Measurements from ENCODE around the gene SETD5. TPM values are rescaled to one million over a fixed set of nuclear protein-coding genes. Genes with fewer than 3 reads are reported as not detected.

The SETD5 gene
- total and polyA plus RNA-seq, 2 of the 8 experiments (the other 6 are each of a cell fraction or from before 2014, with no cell fraction given), result 108 to 234 TPM

DNA sequence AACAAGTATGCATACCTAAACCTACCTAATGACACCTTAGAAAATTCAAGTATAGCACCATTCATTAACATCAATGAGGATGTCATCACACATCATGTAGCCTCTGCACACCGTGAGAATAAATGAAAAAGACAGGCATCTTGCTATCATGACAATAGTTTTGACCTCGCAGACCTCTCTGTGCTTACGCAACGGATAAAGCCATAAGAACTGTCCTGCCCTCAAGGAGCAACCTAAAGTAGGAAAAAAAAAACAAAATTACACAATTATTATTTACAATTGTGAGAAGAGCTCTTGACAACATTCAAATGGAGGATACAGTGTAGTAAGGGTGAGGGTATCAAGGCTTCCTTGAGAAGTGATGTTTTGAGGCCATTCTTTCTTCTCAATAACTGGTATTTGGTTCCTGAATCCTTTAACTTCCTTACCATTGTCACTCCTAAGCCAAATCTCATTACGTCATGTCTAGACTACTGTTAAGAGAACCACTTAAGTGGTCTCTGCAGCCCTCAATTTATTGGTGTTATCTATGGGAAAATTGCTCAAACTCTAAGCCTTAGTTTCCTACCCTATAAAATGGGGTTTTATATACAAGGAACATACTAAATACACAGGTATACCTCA is 7.0 kb upstream of the SETD5 start:
- Histone ChIP-seq H3K56ac (replicated peaks; ENCODE audit: insufficient read length, low read depth, low read length) (no peak overlapping the region), H3K14ac (ENCODE audit: insufficient read length) (no peak overlapping the region), H3K4me1 (replicated peaks in 1 of 4; ENCODE audit: control insufficient read depth in 3 of 4, insufficient read depth in 4 of 4, low read length in 3 of 4) (peaks cover 3 to 8% (median 5%) of the 10 kb centered on the region in 4 experiments; a peak in 6 of 7 replicates), H2BK5ac (ENCODE audit: low read depth, low read length) (no peak overlapping the region), H4K5ac (ENCODE audit: insufficient read length, low read depth, low read length) (no peak overlapping the region), H2BK120ac (replicated peaks; ENCODE audit: low read depth, low read length) (no peak overlapping the region), H2BK15ac (ENCODE audit: low read length) (no peak overlapping the region), H3K27me3 (replicated peaks in 1 of 4; ENCODE audit: control insufficient read depth in 3 of 4, extremely low read depth in 1 of 4, insufficient read depth in 3 of 4, low read length in 3 of 4) (no peaks in the 10 kb centered on the region), H3K9me3 (ENCODE audit: insufficient read depth in 2 of 2, low read depth in 1 of 2, low read length in 1 of 2) (no peaks in the 10 kb centered on the region), H3K9ac (replicated peaks in 1 of 4; ENCODE audit: extremely low read depth in 1 of 4, low read depth in 3 of 4, low read length in 3 of 4) (no peak overlapping the region), H3K23ac (ENCODE audit: insufficient read length) (no peak overlapping the region), H3K18ac (ENCODE audit: extremely low read depth, low read length) (no peak overlapping the region), H4K8ac (ENCODE audit: extremely low read depth, insufficient read depth, low read length) (no peak overlapping the region), H4K91ac (replicated peaks; ENCODE audit: insufficient read length, low read length) (no peak overlapping the region), H2AK5ac (ENCODE audit: low read depth, low read length) (no peak overlapping the region), H3K4me3 (ENCODE audit: extremely low read depth in 1 of 4, insufficient read depth in 2 of 4, low read depth in 3 of 4, low read length in 4 of 4) (no peak overlapping the region), H2AFZ (ENCODE audit: low read length) (no peak overlapping the region), H3K79me2 (ENCODE audit: control insufficient read depth in 1 of 2, insufficient read depth in 2 of 2, low read length in 2 of 2) (peaks cover 35 to 70% of the 10 kb centered on the region in 2 experiments), H3K23me2 (ENCODE audit: low read depth, low read length) (no peaks in the 10 kb centered on the region; the same call in 1 of the 2 replicates), H2BK12ac (ENCODE audit: low read depth, low read length) (no peak overlapping the region), H2BK20ac (ENCODE audit: low read length) (no peak overlapping the region), H4K20me1 (replicated peaks in 1 of 2; ENCODE audit: control insufficient read depth in 1 of 2, insufficient read depth in 2 of 2, low read length in 2 of 2) (peaks cover 9 to 28% of the 10 kb centered on the region in 2 experiments), H3K4me2 (ENCODE audit: insufficient read depth in 1 of 2, low read depth in 2 of 2, low read length in 2 of 2) (no peak overlapping the region), H3K4ac (replicated peaks; ENCODE audit: insufficient read length, low read depth, low read length) (no peak overlapping the region), H3K27ac (ENCODE audit: low read depth, low read length) (no peak overlapping the region), H3K79me1 (ENCODE audit: low read depth, low read length) (no peaks in the 10 kb centered on the region), H3K36me3 (ENCODE audit: control insufficient read depth in 2 of 4, insufficient read depth in 4 of 4, low read length in 3 of 4) (peaks cover 19 to 96% (median 77%) of the 10 kb centered on the region in 4 experiments; a peak in 7 of 8 replicates)
- DNase-seq (ENCODE audit: low read depth in 1 of 2, low spot score in 2 of 2) (no peak), FAIRE-seq (no peak)
- ChIA-PET POLR2A (ENCODE audit: partially characterized antibody) (interaction anchor here (1.0 to 6.4 kb wide), 2 partner anchors 12 to 28 kb away, joined by 3 to 35 read pairs; partner anchors contain the start of gene THUMPD3), CTCF (ENCODE audit: partially characterized antibody) (interaction anchor here (0.5 kb wide), 1 partner anchor 27 kb away, joined by 3 read pairs; no protein-coding TSS in a partner anchor)
- TF ChIP-seq POLR2AphosphoS5 (IDR thresholded peaks at IDR 0.05; ENCODE audit: low read depth, low read length) (0 out of 2 replicates have a peak, but pooled peaks have one; percentile 44), POLR2A (IDR thresholded peaks at IDR 0.05; ENCODE audit: control extremely low read depth in 1 of 2, low read depth in 2 of 2, low read length in 2 of 2) (peak in 1 of 2 experiments; percentile 46; a peak in 2 of 3 replicates), BRCA1 (IDR thresholded peaks at IDR 0.05; ENCODE audit: low read depth, low read length) (no peak)
- WGBS, 2 experiments (ENCODE audit: extremely low coverage in 1 of 2, insufficient coverage in 1 of 2, insufficient read length in 1 of 2, insufficient replicate concordance in 2 of 2, low coverage in 1 of 2, low lambda C conversion rate in 2 of 2, missing lambda C conversion rate in 1 of 2), result 97% methylated on average over 5 of the region's 5 CpGs; no CpG with 5 or more reads in 1 of the 2 experiments

All from H1 (cell line).